ENCODE results near the gene BRI3. TPM values are rescaled to one million over a fixed set of nuclear protein-coding genes. Genes with fewer than 3 reads are reported as not detected.

The BRI3 gene
- total and polyA plus RNA-seq, 10 of the 15 experiments (the other 5 are each of a cell fraction or from before 2014, with no cell fraction given), result 4.5 to 56.3 (median 21.5) TPM

DNA sequence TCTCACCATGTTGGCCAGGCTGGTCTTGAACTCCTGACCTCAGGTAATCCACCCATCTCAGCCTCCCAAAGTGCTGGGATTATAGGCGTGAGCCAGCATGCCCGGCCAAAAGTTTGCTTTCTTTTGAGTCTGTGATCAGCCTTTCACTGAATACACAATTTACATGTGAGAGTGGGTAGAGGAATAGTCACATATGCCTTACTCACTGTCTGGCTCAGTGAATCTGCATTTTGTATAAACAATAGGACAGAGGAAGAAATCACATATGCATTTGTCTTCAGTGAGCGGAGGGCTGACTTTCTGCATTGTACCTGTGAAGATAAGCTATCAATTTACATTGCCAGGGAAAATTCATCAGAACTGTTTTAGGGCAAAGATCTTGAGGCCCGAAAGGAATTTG is 27.0 kb upstream of the BRI3 start (continued):
- TF ChIP-seq, protein P1, sequence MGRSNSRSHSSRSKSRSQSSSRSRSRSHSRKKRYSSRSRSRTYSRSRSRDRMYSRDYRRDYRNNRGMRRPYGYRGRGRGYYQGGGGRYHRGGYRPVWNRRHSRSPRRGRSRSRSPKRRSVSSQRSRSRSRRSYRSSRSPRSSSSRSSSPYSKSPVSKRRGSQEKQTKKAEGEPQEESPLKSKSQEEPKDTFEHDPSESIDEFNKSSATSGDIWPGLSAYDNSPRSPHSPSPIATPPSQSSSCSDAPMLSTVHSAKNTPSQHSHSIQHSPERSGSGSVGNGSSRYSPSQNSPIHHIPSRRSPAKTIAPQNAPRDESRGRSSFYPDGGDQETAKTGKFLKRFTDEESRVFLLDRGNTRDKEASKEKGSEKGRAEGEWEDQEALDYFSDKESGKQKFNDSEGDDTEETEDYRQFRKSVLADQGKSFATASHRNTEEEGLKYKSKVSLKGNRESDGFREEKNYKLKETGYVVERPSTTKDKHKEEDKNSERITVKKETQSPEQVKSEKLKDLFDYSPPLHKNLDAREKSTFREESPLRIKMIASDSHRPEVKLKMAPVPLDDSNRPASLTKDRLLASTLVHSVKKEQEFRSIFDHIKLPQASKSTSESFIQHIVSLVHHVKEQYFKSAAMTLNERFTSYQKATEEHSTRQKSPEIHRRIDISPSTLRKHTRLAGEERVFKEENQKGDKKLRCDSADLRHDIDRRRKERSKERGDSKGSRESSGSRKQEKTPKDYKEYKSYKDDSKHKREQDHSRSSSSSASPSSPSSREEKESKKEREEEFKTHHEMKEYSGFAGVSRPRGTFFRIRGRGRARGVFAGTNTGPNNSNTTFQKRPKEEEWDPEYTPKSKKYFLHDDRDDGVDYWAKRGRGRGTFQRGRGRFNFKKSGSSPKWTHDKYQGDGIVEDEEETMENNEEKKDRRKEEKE (IDR thresholded peaks at IDR 0.05), result no peak
- TF ChIP-seq JUND (IDR thresholded peaks at IDR 0.05; ENCODE audit: low read depth, low read length), result no peak
- no peak for TF ChIP-seq TCF7 (IDR thresholded peaks at IDR 0.05; ENCODE audit: borderline replicate concordance)
- TF ChIP-seq STAT1 (conservative IDR thresholded peaks at IDR 0.05), result no peak
- no peak for TF ChIP-seq KDM1A (IDR thresholded peaks at IDR 0.05; ENCODE audit: borderline replicate concordance)

DNA sequence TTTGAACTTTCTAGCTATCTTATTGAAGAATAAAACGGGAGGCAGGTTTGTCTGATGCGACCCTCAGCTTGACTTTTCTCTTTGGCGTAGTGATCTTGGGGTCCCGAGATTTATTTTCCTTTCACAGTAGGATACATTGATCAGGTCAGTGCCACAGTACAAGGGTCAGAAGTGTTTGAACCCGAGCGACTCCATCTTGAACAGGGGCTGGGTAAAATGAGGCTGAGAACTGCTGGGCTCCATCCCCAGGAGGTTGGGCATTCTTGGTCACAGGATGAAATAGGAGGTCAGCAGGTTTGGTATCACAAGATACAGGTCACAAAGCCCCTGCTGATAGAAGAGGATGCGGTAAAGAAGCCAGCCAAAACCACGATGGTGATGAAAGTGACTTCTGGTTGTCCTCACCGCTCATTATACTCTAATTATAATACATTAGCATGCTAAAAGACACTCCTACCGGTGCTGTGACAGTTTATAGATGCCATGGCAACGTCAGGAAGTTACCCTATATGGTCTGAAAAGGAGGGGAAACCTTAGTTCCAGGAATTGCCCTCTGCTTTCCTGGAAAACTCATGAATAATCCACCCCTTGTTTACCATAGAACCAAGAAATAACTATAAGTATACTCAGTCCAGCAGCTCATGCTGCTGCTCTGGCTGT is 26.4 kb upstream of the BRI3 start:
- Histone ChIP-seq H4K20me1 (ENCODE audit: control insufficient read depth, insufficient read depth) (no peaks in the 10 kb centered on the region), H2AFZ (ENCODE audit: control insufficient read depth, low read depth, low read length) (no peak overlapping the region), H3K9me3 (replicated peaks; ENCODE audit: control insufficient read depth, insufficient read depth, low read length) (no peaks in the 10 kb centered on the region), H3K4me1 (ENCODE audit: control insufficient read depth, insufficient read depth, low read length) (peaks cover 10% of the 10 kb centered on the region), H3K79me2 (ENCODE audit: control insufficient read depth, insufficient read depth, low read length) (peaks cover 10% of the 10 kb centered on the region), H3K27ac (ENCODE audit: control insufficient read depth, insufficient read depth) (no peak overlapping the region), H3K4me2 (ENCODE audit: control insufficient read depth, insufficient read depth) (no peak overlapping the region), H3K4me3 (no peak overlapping the region), H3K36me3 (ENCODE audit: control insufficient read depth in 2 of 2, insufficient read depth in 2 of 2, low read length in 1 of 2) (no peaks in the 10 kb centered on the region), H3K9ac (ENCODE audit: control insufficient read depth, insufficient read depth, low read length) (no peak overlapping the region), H3K27me3 (replicated peaks in 1 of 2; ENCODE audit: control insufficient read depth in 2 of 2, insufficient read depth in 2 of 2, low read length in 1 of 2) (no peaks in the 10 kb centered on the region)
- FAIRE-seq, result no peak
- RAD21 ChIA-PET (ENCODE audit: unreplicated experiment), result interaction anchor here (0.8 kb wide), 1 partner anchor 89 kb away, joined by 3 read pairs; no protein-coding TSS in a partner anchor
- 61% methylated on average over 11 of the region's 11 CpGs for WGBS (ENCODE audit: insufficient coverage, insufficient replicate concordance, low lambda C conversion rate, missing lambda C conversion rate)
- BruUV-seq (replicated peaks), result TSS peak; percentile 33
- POLR2A ChIA-PET, result interaction anchor here (0.5 kb wide), 1 partner anchor 157 kb away, joined by 3 read pairs; no protein-coding TSS in a partner anchor
- CTCF ChIA-PET, result no interaction called here
- no peak for DNase-seq (ENCODE audit: low read depth, low spot score)
- SMC1A ChIA-PET (ENCODE audit: uncharacterized antibody, unreplicated experiment), result no interaction called here
- in situ Hi-C loops (cut with MboI) (no loop called here), intact Hi-C loops (cut with micrococcal nuclease; ENCODE audit: unreplicated experiment) (no loop called here)
- no peak for ATAC-seq
- TF ChIP-seq SRF (IDR thresholded peaks at IDR 0.05; ENCODE audit: low read depth in 2 of 2, low read length in 2 of 2) (peak in 1 of 2 experiments; percentile 46; a peak in 1 of 4 replicates), RAD51 (IDR thresholded peaks at IDR 0.05) (no peak)

Measured in GM12878 (cell line).